ENCODE results near the gene EVL.

DNA sequence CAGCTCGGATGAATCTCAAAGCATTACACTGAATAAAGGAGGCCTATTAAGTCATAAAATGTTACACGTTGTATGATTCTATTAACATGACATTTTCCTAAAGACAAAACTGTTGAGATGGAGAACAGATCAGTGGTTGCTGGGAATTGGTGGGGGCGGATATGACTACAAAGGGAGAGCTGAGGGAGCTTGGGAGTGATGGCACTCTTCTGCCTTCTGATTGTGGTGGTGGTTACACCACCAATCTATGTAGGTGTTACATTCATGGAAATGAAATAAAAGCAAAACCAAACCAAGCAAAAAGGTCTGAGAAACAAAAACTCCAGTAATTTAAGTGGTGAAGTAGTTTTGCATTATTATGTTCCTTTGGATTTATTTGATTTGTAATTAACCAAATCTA, 16.4 kb upstream of the EVL start:
- TF ChIP-seq, protein P1, sequence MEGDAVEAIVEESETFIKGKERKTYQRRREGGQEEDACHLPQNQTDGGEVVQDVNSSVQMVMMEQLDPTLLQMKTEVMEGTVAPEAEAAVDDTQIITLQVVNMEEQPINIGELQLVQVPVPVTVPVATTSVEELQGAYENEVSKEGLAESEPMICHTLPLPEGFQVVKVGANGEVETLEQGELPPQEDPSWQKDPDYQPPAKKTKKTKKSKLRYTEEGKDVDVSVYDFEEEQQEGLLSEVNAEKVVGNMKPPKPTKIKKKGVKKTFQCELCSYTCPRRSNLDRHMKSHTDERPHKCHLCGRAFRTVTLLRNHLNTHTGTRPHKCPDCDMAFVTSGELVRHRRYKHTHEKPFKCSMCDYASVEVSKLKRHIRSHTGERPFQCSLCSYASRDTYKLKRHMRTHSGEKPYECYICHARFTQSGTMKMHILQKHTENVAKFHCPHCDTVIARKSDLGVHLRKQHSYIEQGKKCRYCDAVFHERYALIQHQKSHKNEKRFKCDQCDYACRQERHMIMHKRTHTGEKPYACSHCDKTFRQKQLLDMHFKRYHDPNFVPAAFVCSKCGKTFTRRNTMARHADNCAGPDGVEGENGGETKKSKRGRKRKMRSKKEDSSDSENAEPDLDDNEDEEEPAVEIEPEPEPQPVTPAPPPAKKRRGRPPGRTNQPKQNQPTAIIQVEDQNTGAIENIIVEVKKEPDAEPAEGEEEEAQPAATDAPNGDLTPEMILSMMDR (IDR thresholded peaks at IDR 0.05 in 2 of 3, conservative IDR thresholded peaks at IDR 0.05 in 1 of 3; ENCODE audit: control insufficient read depth in 2 of 3, extremely low read depth in 1 of 3, insufficient read depth in 1 of 3, low read depth in 3 of 3, low read length in 3 of 3) = no peak
- no peak for TF ChIP-seq POLR2A (IDR thresholded peaks at IDR 0.05; ENCODE audit: low read depth, low read length)
- TF ChIP-seq ZNF274 (IDR thresholded peaks at IDR 0.05; ENCODE audit: insufficient read depth, insufficient read length) = no peak
- no peak for TF ChIP-seq CEBPB (IDR thresholded peaks at IDR 0.05; ENCODE audit: borderline replicate concordance in 1 of 2, low read depth in 2 of 2, low read length in 2 of 2)
- TF ChIP-seq FOS (IDR thresholded peaks at IDR 0.05; ENCODE audit: borderline replicate concordance, extremely low read depth, insufficient read length) = no peak
- TF ChIP-seq, protein P2, sequence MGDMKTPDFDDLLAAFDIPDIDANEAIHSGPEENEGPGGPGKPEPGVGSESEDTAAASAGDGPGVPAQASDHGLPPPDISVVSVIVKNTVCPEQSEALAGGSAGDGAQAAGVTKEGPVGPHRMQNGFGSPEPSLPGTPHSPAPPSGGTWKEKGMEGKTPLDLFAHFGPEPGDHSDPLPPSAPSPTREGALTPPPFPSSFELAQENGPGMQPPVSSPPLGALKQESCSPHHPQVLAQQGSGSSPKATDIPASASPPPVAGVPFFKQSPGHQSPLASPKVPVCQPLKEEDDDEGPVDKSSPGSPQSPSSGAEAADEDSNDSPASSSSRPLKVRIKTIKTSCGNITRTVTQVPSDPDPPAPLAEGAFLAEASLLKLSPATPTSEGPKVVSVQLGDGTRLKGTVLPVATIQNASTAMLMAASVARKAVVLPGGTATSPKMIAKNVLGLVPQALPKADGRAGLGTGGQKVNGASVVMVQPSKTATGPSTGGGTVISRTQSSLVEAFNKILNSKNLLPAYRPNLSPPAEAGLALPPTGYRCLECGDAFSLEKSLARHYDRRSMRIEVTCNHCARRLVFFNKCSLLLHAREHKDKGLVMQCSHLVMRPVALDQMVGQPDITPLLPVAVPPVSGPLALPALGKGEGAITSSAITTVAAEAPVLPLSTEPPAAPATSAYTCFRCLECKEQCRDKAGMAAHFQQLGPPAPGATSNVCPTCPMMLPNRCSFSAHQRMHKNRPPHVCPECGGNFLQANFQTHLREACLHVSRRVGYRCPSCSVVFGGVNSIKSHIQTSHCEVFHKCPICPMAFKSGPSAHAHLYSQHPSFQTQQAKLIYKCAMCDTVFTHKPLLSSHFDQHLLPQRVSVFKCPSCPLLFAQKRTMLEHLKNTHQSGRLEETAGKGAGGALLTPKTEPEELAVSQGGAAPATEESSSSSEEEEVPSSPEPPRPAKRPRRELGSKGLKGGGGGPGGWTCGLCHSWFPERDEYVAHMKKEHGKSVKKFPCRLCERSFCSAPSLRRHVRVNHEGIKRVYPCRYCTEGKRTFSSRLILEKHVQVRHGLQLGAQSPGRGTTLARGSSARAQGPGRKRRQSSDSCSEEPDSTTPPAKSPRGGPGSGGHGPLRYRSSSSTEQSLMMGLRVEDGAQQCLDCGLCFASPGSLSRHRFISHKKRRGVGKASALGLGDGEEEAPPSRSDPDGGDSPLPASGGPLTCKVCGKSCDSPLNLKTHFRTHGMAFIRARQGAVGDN (IDR thresholded peaks at IDR 0.05) = no peak
- TF ChIP-seq JUNB (IDR thresholded peaks at IDR 0.05) = no peak
- TF ChIP-seq, protein P3, sequence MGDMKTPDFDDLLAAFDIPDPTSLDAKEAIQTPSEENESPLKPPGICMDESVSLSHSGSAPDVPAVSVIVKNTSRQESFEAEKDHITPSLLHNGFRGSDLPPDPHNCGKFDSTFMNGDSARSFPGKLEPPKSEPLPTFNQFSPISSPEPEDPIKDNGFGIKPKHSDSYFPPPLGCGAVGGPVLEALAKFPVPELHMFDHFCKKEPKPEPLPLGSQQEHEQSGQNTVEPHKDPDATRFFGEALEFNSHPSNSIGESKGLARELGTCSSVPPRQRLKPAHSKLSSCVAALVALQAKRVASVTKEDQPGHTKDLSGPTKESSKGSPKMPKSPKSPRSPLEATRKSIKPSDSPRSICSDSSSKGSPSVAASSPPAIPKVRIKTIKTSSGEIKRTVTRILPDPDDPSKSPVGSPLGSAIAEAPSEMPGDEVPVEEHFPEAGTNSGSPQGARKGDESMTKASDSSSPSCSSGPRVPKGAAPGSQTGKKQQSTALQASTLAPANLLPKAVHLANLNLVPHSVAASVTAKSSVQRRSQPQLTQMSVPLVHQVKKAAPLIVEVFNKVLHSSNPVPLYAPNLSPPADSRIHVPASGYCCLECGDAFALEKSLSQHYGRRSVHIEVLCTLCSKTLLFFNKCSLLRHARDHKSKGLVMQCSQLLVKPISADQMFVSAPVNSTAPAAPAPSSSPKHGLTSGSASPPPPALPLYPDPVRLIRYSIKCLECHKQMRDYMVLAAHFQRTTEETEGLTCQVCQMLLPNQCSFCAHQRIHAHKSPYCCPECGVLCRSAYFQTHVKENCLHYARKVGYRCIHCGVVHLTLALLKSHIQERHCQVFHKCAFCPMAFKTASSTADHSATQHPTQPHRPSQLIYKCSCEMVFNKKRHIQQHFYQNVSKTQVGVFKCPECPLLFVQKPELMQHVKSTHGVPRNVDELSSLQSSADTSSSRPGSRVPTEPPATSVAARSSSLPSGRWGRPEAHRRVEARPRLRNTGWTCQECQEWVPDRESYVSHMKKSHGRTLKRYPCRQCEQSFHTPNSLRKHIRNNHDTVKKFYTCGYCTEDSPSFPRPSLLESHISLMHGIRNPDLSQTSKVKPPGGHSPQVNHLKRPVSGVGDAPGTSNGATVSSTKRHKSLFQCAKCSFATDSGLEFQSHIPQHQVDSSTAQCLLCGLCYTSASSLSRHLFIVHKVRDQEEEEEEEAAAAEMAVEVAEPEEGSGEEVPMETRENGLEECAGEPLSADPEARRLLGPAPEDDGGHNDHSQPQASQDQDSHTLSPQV (IDR thresholded peaks at IDR 0.05) = no peak
- TF ChIP-seq, protein P4, sequence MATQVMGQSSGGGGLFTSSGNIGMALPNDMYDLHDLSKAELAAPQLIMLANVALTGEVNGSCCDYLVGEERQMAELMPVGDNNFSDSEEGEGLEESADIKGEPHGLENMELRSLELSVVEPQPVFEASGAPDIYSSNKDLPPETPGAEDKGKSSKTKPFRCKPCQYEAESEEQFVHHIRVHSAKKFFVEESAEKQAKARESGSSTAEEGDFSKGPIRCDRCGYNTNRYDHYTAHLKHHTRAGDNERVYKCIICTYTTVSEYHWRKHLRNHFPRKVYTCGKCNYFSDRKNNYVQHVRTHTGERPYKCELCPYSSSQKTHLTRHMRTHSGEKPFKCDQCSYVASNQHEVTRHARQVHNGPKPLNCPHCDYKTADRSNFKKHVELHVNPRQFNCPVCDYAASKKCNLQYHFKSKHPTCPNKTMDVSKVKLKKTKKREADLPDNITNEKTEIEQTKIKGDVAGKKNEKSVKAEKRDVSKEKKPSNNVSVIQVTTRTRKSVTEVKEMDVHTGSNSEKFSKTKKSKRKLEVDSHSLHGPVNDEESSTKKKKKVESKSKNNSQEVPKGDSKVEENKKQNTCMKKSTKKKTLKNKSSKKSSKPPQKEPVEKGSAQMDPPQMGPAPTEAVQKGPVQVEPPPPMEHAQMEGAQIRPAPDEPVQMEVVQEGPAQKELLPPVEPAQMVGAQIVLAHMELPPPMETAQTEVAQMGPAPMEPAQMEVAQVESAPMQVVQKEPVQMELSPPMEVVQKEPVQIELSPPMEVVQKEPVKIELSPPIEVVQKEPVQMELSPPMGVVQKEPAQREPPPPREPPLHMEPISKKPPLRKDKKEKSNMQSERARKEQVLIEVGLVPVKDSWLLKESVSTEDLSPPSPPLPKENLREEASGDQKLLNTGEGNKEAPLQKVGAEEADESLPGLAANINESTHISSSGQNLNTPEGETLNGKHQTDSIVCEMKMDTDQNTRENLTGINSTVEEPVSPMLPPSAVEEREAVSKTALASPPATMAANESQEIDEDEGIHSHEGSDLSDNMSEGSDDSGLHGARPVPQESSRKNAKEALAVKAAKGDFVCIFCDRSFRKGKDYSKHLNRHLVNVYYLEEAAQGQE (IDR thresholded peaks at IDR 0.05; ENCODE audit: low read depth, low read length) = no peak

Measured in GM12878 (cell line).